GM23338 (cell line): Measurements from ENCODE around the gene TRPM1. TPM values are rescaled to one million over a fixed set of nuclear protein-coding genes. Genes with fewer than 3 reads are reported as not detected.

Experiments used
- ATAC-seq: fragments of 200-7000 bp; cut with Tn5 transposase; 3 replicates; pipeline ENCODE4 v1.9.1; 2020
- DNase-seq: peaks from one replicate; pipeline ENCODE4 v3.0.0-alpha.2; 2015; ENCODE audit warnings: low spot score
- H2AFZ ChIP-seq: fragments of 200-600 bp; sonication (generic); 2 replicates; pipeline ENCODE4 v1.8.0; 2016; ENCODE audit warnings: antibody characterized with exemption, mild to moderate bottlenecking, moderate library complexity
- H3F3A ChIP-seq: fragments of 200-600 bp; sonication (generic); replicated peaks from 2 replicates; pipeline ENCODE4 v1.8.0; 2017; ENCODE audit warnings: antibody characterized with exemption, mixed run types, low read depth
- H3K27ac ChIP-seq: fragments of 200-600 bp; sonication (generic); 2 replicates; pipeline ENCODE4 v1.6.1; 2016; ENCODE audit warnings: low read depth
- H3K27me3 ChIP-seq: fragments of 200-600 bp; sonication (generic); 2 replicates; pipeline ENCODE4 v1.8.0; 2016; ENCODE audit warnings: mild to moderate bottlenecking, mixed run types, moderate library complexity; ENCODE audit not compliant: insufficient read depth
- H3K36me3 ChIP-seq: fragments of 200-600 bp; sonication (generic); 2 replicates; pipeline ENCODE4 v1.8.0; 2016; ENCODE audit warnings: mild to moderate bottlenecking; ENCODE audit not compliant: insufficient read depth
- H3K4me1 ChIP-seq: fragments of 200-600 bp; sonication (generic); 2 replicates; pipeline ENCODE4 v1.8.0; 2016; ENCODE audit warnings: mild to moderate bottlenecking, moderate library complexity; ENCODE audit not compliant: insufficient read depth
- H3K4me2 ChIP-seq: fragments of 200-600 bp; sonication (generic); 2 replicates; pipeline ENCODE4 v1.7.1; 2017; ENCODE audit warnings: mixed run types
- H3K4me3 ChIP-seq: fragments of 200-600 bp; sonication (generic); 2 replicates; pipeline ENCODE4 v1.6.1; 2016; ENCODE audit warnings: mixed run types
- H3K79me2 ChIP-seq: fragments of 200-600 bp; sonication (generic); replicated peaks from 2 replicates; pipeline ENCODE4 v1.8.0; 2017; ENCODE audit warnings: mild to moderate bottlenecking; ENCODE audit not compliant: insufficient read depth
- H3K9me2 ChIP-seq: fragments of 200-600 bp; sonication (generic); 2 replicates; pipeline ENCODE4 v1.8.0; 2017; ENCODE audit not compliant: insufficient read depth
- H4K20me1 ChIP-seq: fragments of 200-600 bp; sonication (generic); replicated peaks from 2 replicates; pipeline ENCODE4 v1.8.0; 2017; ENCODE audit warnings: mild to moderate bottlenecking; ENCODE audit not compliant: insufficient read depth
- H3K27ac Mint-ChIP-seq: 2 replicates; pipeline ENCODE4 v1.8.0; 2020; ENCODE audit warnings: inconsistent platforms, mild to moderate bottlenecking, moderate library complexity, mixed read lengths
- H3K27me3 Mint-ChIP-seq: 3 replicates; pipeline ENCODE4 v1.8.0; 2022; ENCODE audit warnings: low read depth, mild to moderate bottlenecking, moderate library complexity, mixed read lengths, inconsistent platforms; ENCODE audit not compliant: insufficient read depth, poor library complexity
- H3K36me3 Mint-ChIP-seq: 3 replicates; pipeline ENCODE4 v1.8.0; 2021; ENCODE audit warnings: low read depth, mild to moderate bottlenecking, inconsistent platforms, moderate library complexity, mixed read lengths
- H3K4me1 Mint-ChIP-seq: 3 replicates; pipeline ENCODE4 v1.8.0; 2020; ENCODE audit warnings: mild to moderate bottlenecking, inconsistent platforms, mixed read lengths
- H3K4me3 Mint-ChIP-seq: 3 replicates; pipeline ENCODE4 v1.8.0; 2021; ENCODE audit warnings: moderate library complexity, mild to moderate bottlenecking, inconsistent platforms, mixed read lengths
- H3K9me3 Mint-ChIP-seq: 3 replicates; pipeline ENCODE4 v1.8.0; 2020; ENCODE audit warnings: moderate library complexity, mild to moderate bottlenecking, inconsistent platforms, mixed read lengths
- CTCF ChIP-seq, 2 experiments: fragments of 200-600 bp in 1 of 2; sonication (generic) in 1 of 2; conservative IDR thresholded peaks; 2 replicates each; pipeline versions ENCODE4 v1.5.1 to v1.6.1; 2016 to 2017; ENCODE audit warnings: antibody characterized with exemption in 2 of 2, low read depth in 2 of 2, mild to moderate bottlenecking in 2 of 2, moderate library complexity in 1 of 2
- ETS1 ChIP-seq: IDR thresholded peaks from 2 replicates; pipeline ENCODE4 v1.6.1; 2016; ENCODE audit warnings: antibody characterized with exemption
- EZH2 ChIP-seq: fragments of 200-600 bp; sonication (generic); IDR thresholded peaks from one replicate; pipeline ENCODE4 v1.8.0; 2017; ENCODE audit warnings: antibody characterized with exemption, mild to moderate bottlenecking, low read depth; ENCODE audit not compliant: unreplicated experiment
- EZH2phosphoT487 ChIP-seq: fragments of 200-600 bp; sonication (generic); IDR thresholded peaks from one replicate; pipeline ENCODE4 v1.8.1; 2018; ENCODE audit warnings: antibody characterized with exemption; ENCODE audit not compliant: unreplicated experiment
- JUNB ChIP-seq: IDR thresholded peaks from one replicate; pipeline ENCODE4 v1.6.1; 2016; ENCODE audit warnings: antibody characterized with exemption; ENCODE audit not compliant: unreplicated experiment
- NANOG ChIP-seq: IDR thresholded peaks from 2 replicates; pipeline ENCODE4 v1.6.1; 2016; ENCODE audit warnings: antibody characterized with exemption, borderline replicate concordance
- POLR2AphosphoS5 ChIP-seq: IDR thresholded peaks from 2 replicates; pipeline ENCODE4 v1.6.1; 2016; ENCODE audit warnings: antibody characterized with exemption, low read depth
- STAT1 ChIP-seq: IDR thresholded peaks from one replicate; pipeline ENCODE4 v1.6.1; 2016; ENCODE audit warnings: antibody characterized with exemption; ENCODE audit not compliant: unreplicated experiment
- ZNF331 ChIP-seq: fragments of 250-450 bp; sonication (Bioruptor Pico); IDR thresholded peaks from 2 replicates; pipeline ENCODE4 v1.5.0; 2020; ENCODE audit warnings: low read depth, mild to moderate bottlenecking, moderate library complexity
- ZNF462 ChIP-seq: fragments of 250-450 bp; sonication (Bioruptor Pico); IDR thresholded peaks from 2 replicates; pipeline ENCODE4 v1.5.0; 2020; ENCODE audit warnings: mild to moderate bottlenecking, moderate library complexity
- polyA plus RNA-seq: library from polyadenylated mRNA; unstranded; fragments of >200 nt; fragmentation: Nextera tagmentation; extraction: Ambion mirVana; gene quantifications from 2 replicates; pipeline ENCODE4 v1.2.1, GENCODE V29; 2016
- total RNA-seq: library from RNA; depleted of rRNA; stranded (reverse); fragments of >200 nt; shearing (Covaris generic); gene quantifications from 2 replicates; pipeline ENCODE4 v1.2.3, GENCODE V29; 2014

Gene TRPM1
- total and polyA plus RNA-seq, 2 experiments from 2014 or later = 0.19 TPM; not detected in 1

GRCh38 chr15:31125061-31125460, 23.5 kb upstream of the TRPM1 start:
- no peaks in the 10 kb centered on the region for H3K79me2 ChIP-seq
- TF ChIP-seq ZNF331 (CRISPR knock-in tag) = no peak
- TF ChIP-seq POLR2AphosphoS5 = no peak
- no peak for TF ChIP-seq CTCF (conservative IDR thresholded peaks at IDR 0.05; ENCODE audit: low read depth in 2 of 2)
- no peak for TF ChIP-seq ETS1
- no peak for TF ChIP-seq STAT1
- H4K20me1 ChIP-seq = no peaks in the 10 kb centered on the region
- Mint-ChIP-seq H3K4me3 (no peak overlapping the region), H3K36me3 (peaks cover 4% of the 10 kb centered on the region; the same call in 1 of the 3 replicates), H3K27ac (no peak overlapping the region), H3K4me1 (no peaks in the 10 kb centered on the region), H3K27me3 (peaks cover 9% of the 10 kb centered on the region), H3K9me3 (peaks cover 17% of the 10 kb centered on the region)
- H3K4me1 ChIP-seq = no peaks in the 10 kb centered on the region
- no peak overlapping the region for H3K27ac ChIP-seq
- H3F3A ChIP-seq = no peaks in the 10 kb centered on the region
- H3K27me3 ChIP-seq = no peaks in the 10 kb centered on the region
- no peak overlapping the region for H2AFZ ChIP-seq
- H3K4me2 ChIP-seq = no peak overlapping the region
- no peaks in the 10 kb centered on the region for H3K36me3 ChIP-seq
- H3K4me3 ChIP-seq = no peak overlapping the region
- no peaks in the 10 kb centered on the region for H3K9me2 ChIP-seq
- DNase-seq (no peak), ATAC-seq (no peak)

GRCh38 chr15:31116423-31117030, 15.0 kb upstream of the TRPM1 start:
- Mint-ChIP-seq H3K36me3 (peaks cover 4% of the 10 kb centered on the region; the same call in 1 of the 3 replicates), H3K4me1 (no peaks in the 10 kb centered on the region), H3K27ac (no peak overlapping the region), H3K9me3 (peaks cover 15% of the 10 kb centered on the region), H3K27me3 (peaks cover 4% of the 10 kb centered on the region), H3K4me3 (no peak overlapping the region)
- Histone ChIP-seq H3F3A (no peaks in the 10 kb centered on the region), H3K4me1 (no peaks in the 10 kb centered on the region), H4K20me1 (no peaks in the 10 kb centered on the region), H3K9me2 (peaks cover 3% of the 10 kb centered on the region; the same call in 1 of the 2 replicates), H3K36me3 (no peaks in the 10 kb centered on the region), H3K79me2 (no peaks in the 10 kb centered on the region), H2AFZ (no peak overlapping the region), H3K27me3 (no peaks in the 10 kb centered on the region), H3K27ac (no peak overlapping the region), H3K4me2 (no peak overlapping the region), H3K4me3 (no peak overlapping the region)
- ATAC-seq = no peak
- DNase-seq = no peak
- TF ChIP-seq EZH2phosphoT487 = no peak
- TF ChIP-seq STAT1 = no peak
- TF ChIP-seq ZNF462 = no peak
- no peak for TF ChIP-seq JUNB
- TF ChIP-seq ZNF331 (CRISPR knock-in tag) = no peak
- no peak for TF ChIP-seq NANOG
- TF ChIP-seq EZH2 = no peak
- TF ChIP-seq CTCF (conservative IDR thresholded peaks at IDR 0.05; ENCODE audit: low read depth in 2 of 2) = no peak
